Glutamatergic neuron (in vitro differentiated cells): ENCODE measurements around the gene C16orf87. TPM values are rescaled to one million over a fixed set of nuclear protein-coding genes. Genes with fewer than 3 reads are reported as not detected.

Experiments used
- DNase-seq: peaks from one replicate; pipeline ENCODE4 v3.0.0; 2022
- H3K27ac Mint-ChIP-seq: one replicate; pipeline ENCODE4 v1.8.0; 2020; ENCODE audit warnings: mild to moderate bottlenecking, mixed read lengths, inconsistent platforms; ENCODE audit not compliant: unreplicated experiment
- H3K27me3 Mint-ChIP-seq: one replicate; pipeline ENCODE4 v1.8.0; 2020; ENCODE audit warnings: mild to moderate bottlenecking, moderate library complexity, mixed read lengths, inconsistent platforms; ENCODE audit not compliant: unreplicated experiment
- H3K36me3 Mint-ChIP-seq: one replicate; pipeline ENCODE4 v1.8.0; 2020; ENCODE audit warnings: mild to moderate bottlenecking, mixed read lengths, inconsistent platforms; ENCODE audit not compliant: unreplicated experiment
- H3K4me1 Mint-ChIP-seq: one replicate; pipeline ENCODE4 v1.8.0; 2020; ENCODE audit warnings: mild to moderate bottlenecking, low read depth, mixed read lengths, inconsistent platforms; ENCODE audit not compliant: unreplicated experiment
- H3K4me3 Mint-ChIP-seq: one replicate; pipeline ENCODE4 v1.8.0; 2020; ENCODE audit warnings: mild to moderate bottlenecking, mixed read lengths, inconsistent platforms; ENCODE audit not compliant: unreplicated experiment
- H3K9me3 Mint-ChIP-seq: one replicate; pipeline ENCODE4 v1.8.0; 2020; ENCODE audit warnings: mild to moderate bottlenecking, moderate library complexity, mixed read lengths, inconsistent platforms; ENCODE audit not compliant: unreplicated experiment
- CTCF ChIP-seq: fragments of 200-600 bp; sonication (generic); IDR thresholded peaks from one replicate; pipeline ENCODE4 v1.5.0; 2021; ENCODE audit not compliant: partially characterized antibody, unreplicated experiment
- total RNA-seq: library from RNA; stranded (reverse); fragmentation: NEBNext Ultra II Directional; extraction: Animal tissue kit (Norgen Biotek cat#: 25700); gene quantifications from one replicate; pipeline ENCODE4 v1.2.1, GENCODE V29; 2021; ENCODE audit not compliant: unreplicated experiment

Gene C16orf87
- total RNA-seq, 1 donor from 2014 or later = 15.8 TPM

- no peak for DNase-seq
- Mint-ChIP-seq H3K4me3 (no peak overlapping the region), H3K36me3 (peaks cover 6% of the 10 kb centered on the region), H3K4me1 (no peaks in the 10 kb centered on the region), H3K27ac (no peak overlapping the region), H3K9me3 (peaks cover 2% of the 10 kb centered on the region), H3K27me3 (peaks cover 5% of the 10 kb centered on the region)
- no peak for TF ChIP-seq CTCF
These were observed 13.1 kb upstream of the C16orf87 start for GRCh38 chr16:46843898-46844642.

- Mint-ChIP-seq H3K27me3 (peaks cover 7% of the 10 kb centered on the region), H3K27ac (no peak overlapping the region), H3K9me3 (peaks cover 2% of the 10 kb centered on the region), H3K36me3 (peaks cover 6% of the 10 kb centered on the region), H3K4me1 (no peaks in the 10 kb centered on the region), H3K4me3 (no peak overlapping the region)
- DNase-seq = no peak
- TF ChIP-seq CTCF = no peak
These were observed 11.4 kb upstream of the C16orf87 start for GRCh38 chr16:46842192-46842895.

DNA sequence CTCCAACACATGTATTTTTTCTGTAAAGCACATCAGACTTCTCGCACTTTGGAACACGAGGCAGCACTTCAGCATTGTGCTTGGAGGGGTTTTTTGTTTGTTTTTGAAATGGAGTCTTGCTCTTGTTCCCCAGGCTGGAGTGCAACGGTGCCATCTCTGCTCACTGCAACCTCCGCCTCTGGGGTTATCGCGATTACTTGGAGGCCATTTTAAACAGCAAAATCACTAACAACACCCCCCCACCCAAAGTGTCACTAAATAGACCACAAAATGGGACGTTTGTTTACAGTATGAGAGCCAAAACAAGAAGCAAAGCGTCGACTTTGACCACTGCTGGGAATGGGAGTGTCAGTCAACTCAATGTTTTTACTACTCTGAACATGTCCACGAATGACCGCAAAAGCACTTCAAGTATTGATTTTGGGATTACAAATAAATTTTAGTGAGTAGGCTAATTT, 9.0 kb upstream of the C16orf87 start:
- Mint-ChIP-seq H3K9me3 (peaks cover 2% of the 10 kb centered on the region), H3K4me1 (no peaks in the 10 kb centered on the region), H3K27me3 (peaks cover 7% of the 10 kb centered on the region), H3K4me3 (no peak overlapping the region), H3K27ac (no peak overlapping the region), H3K36me3 (peaks cover 6% of the 10 kb centered on the region)
- no peak for DNase-seq
- TF ChIP-seq CTCF = no peak

DNA sequence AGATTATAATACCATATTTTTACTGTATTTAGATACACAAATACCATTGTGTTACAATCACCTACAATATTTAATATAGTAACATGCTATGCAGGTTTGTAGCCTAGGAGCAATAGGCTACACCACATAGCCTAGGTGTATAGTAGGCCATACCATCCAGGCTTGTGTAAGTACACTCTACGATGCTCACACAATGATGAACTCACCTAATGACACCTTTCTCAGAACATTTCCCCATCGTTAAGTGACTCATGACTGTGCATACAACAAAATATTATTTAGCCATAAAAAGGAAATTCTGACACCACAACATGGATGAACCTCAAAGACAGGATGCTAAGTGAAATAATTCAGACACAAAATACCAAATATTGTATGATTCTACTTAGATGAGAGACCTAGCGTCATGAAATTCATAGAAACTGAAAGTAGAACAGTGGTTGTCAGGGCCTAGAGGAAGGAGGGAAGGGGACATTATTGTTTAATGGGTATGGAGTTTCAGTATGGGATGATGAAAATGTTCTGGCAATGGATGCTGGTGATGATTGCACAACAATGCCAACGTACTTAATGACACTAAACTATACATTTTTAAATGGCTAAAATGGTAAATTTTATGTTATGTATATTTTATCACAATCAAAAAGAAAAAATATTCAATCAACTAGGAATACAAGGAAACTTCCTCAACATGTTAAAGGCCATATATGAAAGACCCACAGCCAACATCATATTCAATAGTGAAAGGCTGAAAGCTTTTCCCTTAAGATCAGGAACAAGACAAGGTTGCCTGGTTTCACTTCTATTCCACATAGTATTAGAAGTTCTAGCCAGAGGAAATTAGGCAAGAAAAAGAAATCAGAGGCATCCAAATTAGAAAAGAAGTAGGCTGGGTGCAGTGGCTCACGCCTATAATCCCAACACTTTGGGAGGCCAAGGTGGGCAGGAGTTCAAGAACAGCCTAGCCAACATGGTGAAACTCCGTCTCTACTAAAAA, 5.9 kb upstream of the C16orf87 start:
- Mint-ChIP-seq H3K9me3 (no peaks in the 10 kb centered on the region), H3K27me3 (peaks cover 2% of the 10 kb centered on the region), H3K4me1 (no peaks in the 10 kb centered on the region), H3K36me3 (peaks cover under 1% of the 10 kb centered on the region), H3K27ac (no peak overlapping the region), H3K4me3 (no peak overlapping the region)
- DNase-seq = no peak
- TF ChIP-seq CTCF = no peak
